Measurements from ENCODE around the gene TMEM208. TPM values are rescaled to one million over a fixed set of nuclear protein-coding genes. Genes with fewer than 3 reads are reported as not detected.

TMEM208 gene
- total RNA-seq, 4 donors from 2014 or later, result 28.0 to 47.6 (median 41.2) TPM

GRCh38 chr16:67209565-67209964 lies 17.4 kb upstream of the TMEM208 start:
- peaks cover 0 to 86% (median 0%) of the 10 kb centered on the region in 3 donors for H3K36me3 ChIP-seq

GRCh38 chr16:67210069-67210937 lies 16.6 kb upstream of the TMEM208 start:
- DNase-seq (ENCODE audit: low spot score in 2 of 2), result no peak
- H3K36me3 ChIP-seq, result peaks cover 0 to 89% (median 0%) of the 10 kb centered on the region in 3 donors
- 89 to 92% methylated on average over 23 to 25 of the region's 25 CpGs for WGBS, 2 donors
- no peaks in the 10 kb centered on the region for H3K27me3 ChIP-seq
- no peak overlapping the region for H3K4me3 ChIP-seq
- H3K27ac ChIP-seq, result no peak overlapping the region
- no peaks in the 10 kb centered on the region for H3K9me3 ChIP-seq
- TF ChIP-seq CTCF (IDR thresholded peaks at IDR 0.05), result no peak
- TF ChIP-seq POLR2A (IDR thresholded peaks at IDR 0.05), result no peak
- no peak for TF ChIP-seq EP300 (IDR thresholded peaks at IDR 0.05)
- H3K4me1 ChIP-seq, result no peaks in the 10 kb centered on the region

More at GRCh38 chr16:67209565-67209964, 17.4 kb upstream of the TMEM208 start:
- Histone ChIP-seq H3K27me3 (no peaks in the 10 kb centered on the region), H3K27ac (no peak overlapping the region), H3K4me1 (no peaks in the 10 kb centered on the region), H3K4me3 (no peak overlapping the region), H3K9me3 (no peaks in the 10 kb centered on the region)
- TF ChIP-seq POLR2A (IDR thresholded peaks at IDR 0.05), result no peak
- no peak for TF ChIP-seq EP300 (IDR thresholded peaks at IDR 0.05)
- no peak for TF ChIP-seq CTCF (IDR thresholded peaks at IDR 0.05)
- WGBS, 2 donors, result 80 to 84% methylated on average over 8 of the region's 8 CpGs
- DNase-seq (ENCODE audit: low spot score in 2 of 2), result no peak

- no peak overlapping the region for H3K4me3 ChIP-seq
- H3K9me3 ChIP-seq, result no peaks in the 10 kb centered on the region
- 70 to 78% methylated on average over 7 of the region's 7 CpGs for WGBS, 2 donors
- TF ChIP-seq EP300 (IDR thresholded peaks at IDR 0.05) (no peak), POLR2A (IDR thresholded peaks at IDR 0.05) (no peak), CTCF (IDR thresholded peaks at IDR 0.05) (no peak)
- no peaks in the 10 kb centered on the region for H3K27me3 ChIP-seq
- H3K4me1 ChIP-seq, result peaks cover 0 to 9% (median 0%) of the 10 kb centered on the region in 4 donors
- DNase-seq (ENCODE audit: low spot score in 2 of 2), result no peak
- H3K27ac ChIP-seq, result no peak overlapping the region
- peaks cover 0 to 83% (median 0%) of the 10 kb centered on the region in 3 donors for H3K36me3 ChIP-seq
These were observed 15.3 kb upstream of the TMEM208 start for GRCh38 chr16:67211674-67212073.

GRCh38 chr16:67212766-67213165 lies 14.2 kb upstream of the TMEM208 start:
- no peak overlapping the region for H3K27ac ChIP-seq
- H3K27me3 ChIP-seq, result no peaks in the 10 kb centered on the region
- H3K4me1 ChIP-seq, result peaks cover 0 to 14% (median 0%) of the 10 kb centered on the region in 4 donors
- H3K9me3 ChIP-seq, result no peaks in the 10 kb centered on the region
- H3K36me3 ChIP-seq, result peaks cover 0 to 83% (median 0%) of the 10 kb centered on the region in 3 donors
- no peak for TF ChIP-seq EP300 (IDR thresholded peaks at IDR 0.05)
- TF ChIP-seq POLR2A (IDR thresholded peaks at IDR 0.05), result no peak
- TF ChIP-seq CTCF (IDR thresholded peaks at IDR 0.05), result no peak
- DNase-seq (ENCODE audit: low spot score in 2 of 2), result no peak
- no peak overlapping the region for H3K4me3 ChIP-seq
